Activated CD4-positive, alpha-beta T cell treated with anti-CD3 and anti-CD28 coated beads, Interleukin-2, amount 50 U/mL, for 1 hour (primary cell): Measurements from ENCODE around the gene TTC36.
"Not testable (repeated sequence)": the region's sequence is repeated elsewhere in the genome, so short reads cannot be mapped to it uniquely, and the experiment has no call there.

ENCODE experiments used
- DNase-seq: peaks from one replicate; pipeline ENCODE4 v3.0.0-alpha.2; 2020

The TTC36 gene, protein sequence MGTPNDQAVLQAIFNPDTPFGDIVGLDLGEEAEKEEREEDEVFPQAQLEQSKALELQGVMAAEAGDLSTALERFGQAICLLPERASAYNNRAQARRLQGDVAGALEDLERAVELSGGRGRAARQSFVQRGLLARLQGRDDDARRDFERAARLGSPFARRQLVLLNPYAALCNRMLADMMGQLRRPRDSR

GRCh38 chr11:118527109-118527508 lies at the start of gene TTC36:
Gene TTC36, plus strand, starts transcription at chr11:118527474. Its CDS starts 21 bp downstream, at chr11:118527495.
- no peak for DNase-seq

GRCh38 chr11:118481238-118481637 lies 46.0 kb upstream of the TTC36 start:
- not testable (repeated sequence) for DNase-seq

GRCh38 chr11:118484405-118484804 lies 42.9 kb upstream of the TTC36 start:
- DNase-seq: no peak

DNA sequence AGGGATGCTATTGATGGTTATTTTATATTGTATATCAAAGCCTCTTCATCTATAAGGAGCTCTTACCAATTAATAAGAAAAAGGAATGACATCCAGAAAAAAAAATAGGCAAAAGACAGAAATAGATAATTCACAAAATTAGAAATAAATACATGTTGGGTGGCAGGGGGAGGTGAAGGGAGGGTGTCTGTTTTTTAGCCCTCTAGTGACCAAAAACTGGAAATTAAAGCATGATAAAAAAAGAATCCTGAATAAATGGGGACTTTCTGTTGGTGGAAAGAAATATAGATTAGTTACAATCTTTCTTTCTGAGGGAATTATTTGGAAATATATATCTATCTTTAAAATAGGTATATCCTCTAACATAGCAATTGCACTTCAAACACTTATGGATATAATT lies 42.0 kb upstream of the TTC36 start:
- DNase-seq: no peak

DNA sequence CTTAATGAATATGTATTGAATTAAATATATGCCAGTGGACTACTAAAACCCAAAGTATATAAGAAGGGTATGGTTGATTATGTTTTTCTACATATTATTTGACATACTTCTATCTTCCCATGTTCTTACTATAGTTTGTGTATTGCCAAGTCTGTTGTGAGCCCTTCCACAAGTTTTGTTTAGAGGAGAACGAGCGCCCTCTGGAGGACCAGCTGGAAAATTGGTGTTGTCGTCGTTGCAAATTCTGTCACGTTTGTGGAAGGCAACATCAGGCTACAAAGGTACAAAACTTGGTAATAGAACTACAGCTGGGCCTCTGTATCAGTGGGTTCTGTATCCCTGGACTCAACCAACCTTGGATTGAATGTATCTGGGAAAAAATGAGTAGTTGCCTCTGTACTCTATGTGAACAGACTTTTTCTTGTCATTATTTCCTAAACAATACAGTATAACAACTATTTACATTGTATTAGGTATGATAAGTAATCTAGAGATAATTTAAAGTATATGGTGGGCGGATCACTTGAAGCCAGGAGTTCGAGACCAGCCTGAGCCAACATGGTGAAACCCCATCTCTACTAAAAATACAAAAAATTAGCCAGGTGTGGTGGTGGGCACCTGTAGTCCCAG lies 38.7 kb upstream of the TTC36 start:
- peak; percentile 80 for DNase-seq

DNA sequence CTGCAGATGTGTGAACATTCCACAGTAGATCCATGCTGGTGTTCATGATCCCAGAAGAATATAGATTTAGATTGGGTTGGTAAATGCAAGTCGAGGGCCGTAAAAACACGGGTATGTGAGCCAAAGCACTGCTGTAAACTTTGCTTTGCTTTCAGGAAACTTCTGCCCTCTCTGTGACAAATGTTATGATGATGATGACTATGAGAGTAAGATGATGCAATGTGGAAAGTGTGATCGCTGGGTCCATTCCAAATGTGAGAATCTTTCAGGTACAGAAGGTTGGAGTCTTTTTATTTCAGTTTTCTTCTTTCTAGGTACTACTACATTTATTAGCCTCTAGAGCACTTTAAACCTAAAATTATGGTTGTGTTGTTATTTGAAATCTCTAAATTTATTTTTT lies 36.2 kb upstream of the TTC36 start:
- DNase-seq: no peak

DNA sequence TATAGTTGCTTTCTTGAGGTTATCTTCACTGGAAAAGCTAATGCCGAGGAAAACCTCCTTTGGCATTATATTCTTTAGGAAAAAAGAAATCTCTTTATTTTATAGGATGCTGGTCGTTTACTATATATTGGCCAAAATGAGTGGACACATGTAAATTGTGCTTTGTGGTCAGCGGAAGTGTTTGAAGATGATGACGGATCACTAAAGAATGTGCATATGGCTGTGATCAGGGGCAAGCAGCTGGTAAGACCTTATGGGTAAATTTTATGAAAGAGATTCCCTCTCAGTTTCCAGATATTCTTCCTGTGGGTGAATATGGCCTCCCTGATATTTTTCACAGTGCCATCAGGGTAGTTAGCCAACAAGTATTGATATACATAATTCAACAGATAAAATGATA lies 29.4 kb upstream of the TTC36 start:
- no peak for DNase-seq

GRCh38 chr11:118503216-118503615 lies 24.1 kb upstream of the TTC36 start:
- DNase-seq: no peak

- no peak for DNase-seq
Measured at GRCh38 chr11:118511601-118512000, 15.7 kb upstream of the TTC36 start.

- no peak for DNase-seq
Measured at GRCh38 chr11:118514103-118514502, 13.2 kb upstream of the TTC36 start.

GRCh38 chr11:118519549-118519948 lies 7.7 kb upstream of the TTC36 start:
- no peak for DNase-seq

DNA sequence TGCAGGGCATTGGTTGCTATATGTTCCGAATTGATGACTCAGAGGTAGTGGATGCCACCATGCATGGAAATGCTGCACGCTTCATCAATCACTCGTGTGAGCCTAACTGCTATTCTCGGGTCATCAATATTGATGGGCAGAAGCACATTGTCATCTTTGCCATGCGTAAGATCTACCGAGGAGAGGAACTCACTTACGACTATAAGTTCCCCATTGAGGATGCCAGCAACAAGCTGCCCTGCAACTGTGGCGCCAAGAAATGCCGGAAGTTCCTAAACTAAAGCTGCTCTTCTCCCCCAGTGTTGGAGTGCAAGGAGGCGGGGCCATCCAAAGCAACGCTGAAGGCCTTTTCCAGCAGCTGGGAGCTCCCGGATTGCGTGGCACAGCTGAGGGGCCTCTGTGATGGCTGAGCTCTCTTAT lies 5.4 kb upstream of the TTC36 start:
- DNase-seq: no peak

DNA sequence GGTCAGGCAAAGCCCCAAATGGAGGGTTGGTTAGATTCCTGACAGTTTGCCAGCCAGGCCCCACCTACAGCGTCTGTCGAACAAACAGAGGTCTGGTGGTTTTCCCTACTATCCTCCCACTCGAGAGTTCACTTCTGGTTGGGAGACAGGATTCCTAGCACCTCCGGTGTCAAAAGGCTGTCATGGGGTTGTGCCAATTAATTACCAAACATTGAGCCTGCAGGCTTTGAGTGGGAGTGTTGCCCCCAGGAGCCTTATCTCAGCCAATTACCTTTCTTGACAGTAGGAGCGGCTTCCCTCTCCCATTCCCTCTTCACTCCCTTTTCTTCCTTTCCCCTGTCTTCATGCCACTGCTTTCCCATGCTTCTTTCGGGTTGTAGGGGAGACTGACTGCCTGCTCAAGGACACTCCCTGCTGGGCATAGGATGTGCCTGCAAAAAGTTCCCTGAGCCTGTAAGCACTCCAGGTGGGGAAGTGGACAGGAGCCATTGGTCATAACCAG lies 4.7 kb upstream of the TTC36 start:
- DNase-seq: no peak

DNA sequence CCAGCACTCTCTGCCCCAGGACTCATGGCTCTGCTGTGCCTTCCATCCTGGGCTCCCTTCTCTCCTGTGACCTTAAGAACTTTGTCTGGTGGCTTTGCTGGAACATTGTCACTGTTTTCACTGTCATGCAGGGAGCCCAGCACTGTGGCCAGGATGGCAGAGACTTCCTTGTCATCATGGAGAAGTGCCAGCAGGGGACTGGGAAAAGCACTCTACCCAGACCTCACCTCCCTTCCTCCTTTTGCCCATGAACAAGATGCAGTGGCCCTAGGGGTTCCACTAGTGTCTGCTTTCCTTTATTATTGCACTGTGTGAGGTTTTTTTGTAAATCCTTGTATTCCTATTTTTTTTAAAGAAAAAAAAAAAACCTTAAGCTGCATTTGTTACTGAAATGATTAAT lies 2.9 kb upstream of the TTC36 start:
- DNase-seq: no peak

DNA sequence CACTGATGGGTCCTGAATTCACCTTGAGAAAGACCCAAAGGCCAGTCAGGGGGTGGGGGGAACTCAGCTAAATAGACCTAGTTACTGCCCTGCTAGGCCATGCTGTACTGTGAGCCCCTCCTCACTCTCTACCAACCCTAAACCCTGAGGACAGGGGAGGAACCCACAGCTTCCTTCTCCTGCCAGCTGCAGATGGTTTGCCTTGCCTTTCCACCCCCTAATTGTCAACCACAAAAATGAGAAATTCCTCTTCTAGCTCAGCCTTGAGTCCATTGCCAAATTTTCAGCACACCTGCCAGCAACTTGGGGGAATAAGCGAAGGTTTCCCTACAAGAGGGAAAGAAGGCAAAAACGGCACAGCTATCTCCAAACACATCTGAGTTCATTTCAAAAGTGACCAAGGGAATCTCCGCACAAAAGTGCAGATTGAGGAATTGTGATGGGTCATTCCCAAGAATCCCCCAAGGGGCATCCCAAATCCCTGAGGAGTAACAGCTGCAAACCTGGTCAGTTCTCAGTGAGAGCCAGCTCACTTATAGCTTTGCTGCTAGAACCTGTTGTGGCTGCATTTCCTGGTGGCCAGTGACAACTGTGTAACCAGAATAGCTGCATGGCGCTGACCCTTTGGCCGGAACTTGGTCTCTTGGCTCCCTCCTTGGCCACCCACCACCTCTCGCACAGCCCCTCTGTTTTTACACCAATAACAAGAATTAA lies 2.4 kb upstream of the TTC36 start:
- DNase-seq: no peak

DNA sequence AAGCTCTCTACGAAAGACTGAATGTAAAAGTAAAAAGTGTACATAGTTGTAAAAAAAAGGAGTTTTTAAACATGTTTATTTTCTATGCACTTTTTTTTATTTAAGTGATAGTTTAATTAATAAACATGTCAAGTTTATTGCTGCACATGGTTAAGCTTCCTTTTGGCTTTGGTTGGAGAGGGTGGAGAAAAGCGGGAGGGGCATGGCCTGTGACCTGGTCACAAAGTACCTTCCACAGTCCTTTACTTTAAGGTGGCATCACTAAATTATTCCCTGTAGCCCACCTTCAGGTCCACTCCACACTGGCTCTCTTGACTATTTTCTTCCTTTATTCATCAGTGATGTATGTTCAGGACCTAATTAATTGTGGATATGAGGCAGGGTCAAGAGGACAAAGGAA lies 586 bp upstream of the TTC36 start:
- DNase-seq: no peak

GRCh38 chr11:118528511-118528910 lies 1.2 kb downstream of the TTC36 start:
- no peak for DNase-seq

GRCh38 chr11:118529584-118530175 lies 2.4 kb downstream of the TTC36 start:
- DNase-seq: no peak

DNA sequence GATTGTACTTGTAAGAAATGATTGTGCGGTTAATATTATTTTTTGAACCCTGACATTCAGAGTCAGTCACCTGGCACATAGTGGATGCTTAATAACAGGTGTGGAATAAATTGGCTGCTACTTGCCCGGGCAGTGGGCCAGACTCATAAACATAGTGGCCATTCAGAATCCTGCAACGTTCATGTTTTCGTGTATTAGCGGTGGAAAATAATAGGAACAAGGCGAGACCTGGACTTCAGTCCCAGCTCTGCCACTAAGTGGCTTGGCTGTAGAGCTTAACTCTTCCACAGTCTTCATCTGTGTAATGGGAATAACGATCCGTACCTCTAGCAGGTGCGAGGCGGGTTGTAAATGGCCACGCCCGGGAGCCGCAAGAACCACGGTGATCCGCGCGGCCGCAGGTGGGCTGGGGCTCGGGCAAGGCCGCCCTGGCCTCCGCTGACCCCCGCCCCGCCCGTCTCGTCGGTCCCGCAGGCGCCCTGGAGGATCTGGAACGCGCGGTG lies 3.0 kb downstream of the TTC36 start:
- peak; percentile 7 for DNase-seq

DNA sequence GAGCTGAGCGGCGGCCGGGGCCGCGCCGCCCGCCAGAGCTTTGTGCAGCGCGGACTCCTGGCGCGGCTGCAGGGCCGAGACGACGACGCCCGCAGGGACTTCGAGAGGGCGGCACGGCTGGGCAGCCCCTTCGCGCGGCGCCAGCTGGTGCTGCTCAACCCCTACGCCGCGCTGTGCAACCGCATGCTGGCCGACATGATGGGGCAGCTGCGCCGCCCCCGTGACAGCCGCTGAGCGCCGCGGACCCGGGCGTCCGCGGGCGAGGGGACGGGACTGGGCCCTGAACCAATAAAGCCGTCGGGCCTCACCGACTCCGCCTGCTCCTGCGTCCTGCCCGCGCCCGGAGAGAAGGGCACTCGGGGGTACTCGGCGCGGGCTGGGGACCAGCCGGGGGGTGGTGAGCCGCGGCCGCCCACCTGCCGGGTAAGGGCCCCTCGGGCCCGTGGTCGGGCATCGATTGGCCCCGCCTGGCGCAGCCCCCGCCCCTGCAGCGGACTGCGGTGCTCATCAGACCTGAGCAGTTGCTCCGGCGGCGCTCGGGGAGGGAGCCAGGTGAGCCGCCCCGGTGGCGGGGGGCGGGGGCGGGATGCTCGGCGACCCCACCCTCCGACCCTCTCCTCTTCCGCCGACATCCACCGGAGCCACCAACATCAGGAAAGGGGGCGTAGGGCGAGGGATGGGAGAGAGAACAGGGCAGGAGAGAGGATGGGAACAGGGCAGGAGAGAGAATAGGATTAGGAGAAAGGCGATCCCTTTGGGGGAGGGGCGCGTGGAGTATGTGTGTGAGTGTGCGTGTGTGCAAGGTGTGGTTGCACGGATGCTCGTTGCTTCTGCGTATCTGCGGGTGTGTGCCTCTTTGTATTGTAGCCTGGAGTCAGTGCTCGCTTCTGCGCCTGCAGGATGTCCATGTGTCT lies 3.7 kb downstream of the TTC36 start, which contains the start of gene TMEM25:
Gene TMEM25 (plus strand): TSS at position 510 of the 914 bp plus-strand sequence. CDS start 610 bp downstream, outside the sequence.
- peak; percentile 72 for DNase-seq

DNA sequence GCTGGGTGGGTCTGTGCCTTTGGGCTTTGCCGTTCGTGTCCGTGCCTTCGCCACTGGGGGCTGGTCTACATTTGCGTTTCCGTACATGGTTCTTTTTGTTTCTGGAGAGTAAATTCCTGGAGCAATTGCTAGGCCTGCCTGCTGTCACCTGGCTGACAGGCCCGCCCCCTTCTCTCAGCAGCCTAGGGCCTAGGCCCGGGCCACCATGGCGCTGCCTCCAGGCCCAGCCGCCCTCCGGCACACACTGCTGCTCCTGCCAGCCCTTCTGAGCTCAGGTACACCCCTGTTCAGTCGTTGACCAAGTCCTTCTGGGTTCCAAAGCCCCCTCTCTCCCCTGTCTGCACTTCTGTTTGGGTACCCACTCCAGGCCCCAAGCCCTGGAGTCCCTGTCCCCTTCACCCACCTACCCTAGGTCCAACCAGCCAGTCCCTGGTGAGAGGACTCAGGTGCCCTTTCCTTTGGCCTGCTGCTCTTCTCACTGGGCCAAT lies 4.4 kb downstream of the TTC36 start:
- DNase-seq: no peak

GRCh38 chr11:118532091-118532490 lies 4.8 kb downstream of the TTC36 start:
- no peak for DNase-seq
